K562 (cell line): ENCODE data around the gene TCF4. TPM values are rescaled to one million over a fixed set of nuclear protein-coding genes. Genes with fewer than 3 reads are reported as not detected.

Source experiments
- ATAC-seq: fragments of 200-7000 bp; cut with Tn5 transposase; 3 replicates; pipeline ENCODE4 v1.9.1; 2020; ENCODE audit warnings: moderate library complexity
- BruUV-seq: library from RNA; stranded (reverse); fragments of 400-500 nt; replicated peaks from 2 replicates; lab custom pipeline; 2021; lab: Mats Ljungman, UMichigan
- CTCF ChIA-PET: fragments of 300-600 bp; formaldehyde crosslinking; extraction: SDS; loops from one replicate; lab custom pipeline; 2021; ENCODE audit warnings: low intra/inter-chr PET ratio; lab: Yijun Ruan, JAX
- POLR2A ChIA-PET: fragments of 300-600, 350-650 bp; sonication (Branson Sonifier 250); formaldehyde crosslinking; extraction: SDS; loops from one replicate; lab custom pipeline; 2021; ENCODE audit warnings: antibody characterized with exemption, inconsistent platforms; lab: Yijun Ruan, JAX
- DNase-seq, 4 experiments: peaks; one replicate each; pipeline versions ENCODE4 v3.0.0 to v3.0.0-alpha.2; 2011 to 2018; ENCODE audit warnings: low spot score in 3 of 4, mixed read lengths in 3 of 4; ENCODE audit errors: extremely low read depth in 1 of 4
- FAIRE-seq: peaks from 2 replicates; lab custom pipeline; 2011; peaks lifted over from hg19 to GRCh38; lab: Jason Lieb, UNC
- H2AFZ ChIP-seq: 2 replicates; pipeline ENCODE4 v1.6.0; 2011; ENCODE audit warnings: low read depth, low read length, control low read depth, inconsistent platforms
- H3K27ac ChIP-seq: fragments of 200-600 bp; 3 replicates; pipeline ENCODE4 v1.8.0; 2011; ENCODE audit warnings: low read depth, mild to moderate bottlenecking, control low read depth, inconsistent platforms, low read length, moderate library complexity, mixed read lengths; ENCODE audit errors: extremely low read depth
- H3K27me3 ChIP-seq, 2 experiments: fragments of 300-600 bp in 1 of 2; 2 replicates in 1 of 2; 3 replicates in 1 of 2; pipeline versions ENCODE4 v1.6.0 to v1.8.0; 2011; ENCODE audit warnings: inconsistent platforms in 2 of 2, low read length in 2 of 2, mild to moderate bottlenecking in 1 of 2, mixed read lengths in 1 of 2, moderate library complexity in 1 of 2; ENCODE audit not compliant: control insufficient read depth in 2 of 2, insufficient read depth in 2 of 2
- H3K36me3 ChIP-seq: fragments of 300-600 bp; 3 replicates; pipeline ENCODE4 v1.8.0; 2011; ENCODE audit warnings: mild to moderate bottlenecking, low read length, inconsistent platforms; ENCODE audit not compliant: control insufficient read depth, insufficient read depth
- H3K4me1 ChIP-seq, 2 experiments: fragments of 200-600 bp in 1 of 2; replicated peaks in 1 of 2; 2 replicates in 1 of 2; 3 replicates in 1 of 2; pipeline versions ENCODE4 v1.5.1 to v1.8.0; 2011; ENCODE audit warnings: inconsistent platforms in 2 of 2, low read length in 2 of 2, mild to moderate bottlenecking in 1 of 2, mixed read lengths in 1 of 2, moderate library complexity in 1 of 2; ENCODE audit not compliant: control insufficient read depth in 2 of 2, insufficient read depth in 2 of 2
- H3K4me2 ChIP-seq: 2 replicates; pipeline ENCODE4 v1.6.1; 2011; ENCODE audit warnings: low read length, control low read depth, inconsistent platforms, mixed read lengths; ENCODE audit not compliant: insufficient read depth
- H3K4me3 ChIP-seq: fragments of 200-600 bp; sonication (generic), shearing (Covaris generic); 2 replicates; pipeline ENCODE4 v1.5.1; 2016; ENCODE audit warnings: control low read depth, inconsistent platforms
- H3K79me2 ChIP-seq: fragments of 200-600 bp; 3 replicates; pipeline ENCODE4 v1.8.0; 2011; ENCODE audit warnings: low read length, inconsistent platforms; ENCODE audit not compliant: control insufficient read depth, insufficient read depth
- H3K9ac ChIP-seq, 2 experiments: 2 replicates each; pipeline versions ENCODE4 v1.6.0 to v1.6.1; 2011; ENCODE audit warnings: low read depth in 2 of 2, low read length in 2 of 2, control low read depth in 1 of 2, inconsistent platforms in 1 of 2, mild to moderate bottlenecking in 1 of 2, mixed read lengths in 1 of 2; ENCODE audit not compliant: insufficient read depth in 1 of 2
- H3K9me1 ChIP-seq: one replicate; pipeline ENCODE4 v1.6.0; 2011; ENCODE audit warnings: inconsistent platforms, mild to moderate bottlenecking, low read length, moderate library complexity; ENCODE audit not compliant: control insufficient read depth, insufficient read depth
- H3K9me3 ChIP-seq: replicated peaks from 2 replicates; pipeline ENCODE4 v1.5.1; 2011; ENCODE audit warnings: low read depth, low read length, inconsistent platforms; ENCODE audit not compliant: control insufficient read depth, insufficient read depth
- H4K20me1 ChIP-seq: replicated peaks from 2 replicates; pipeline ENCODE4 v1.6.1; 2011; ENCODE audit warnings: low read length, inconsistent platforms, mixed read lengths; ENCODE audit not compliant: control insufficient read depth, insufficient read depth
- CHD2 ChIP-seq: IDR thresholded peaks from 2 replicates; pipeline ENCODE4 v1.6.1; 2011; ENCODE audit warnings: low read depth, low read length
- CREB5 ChIP-seq: fragments of 250-450 bp; sonication (Bioruptor Pico); IDR thresholded peaks from 2 replicates; pipeline ENCODE4 v1.5.0; 2020; ENCODE audit warnings: mild to moderate bottlenecking
- ESRRB ChIP-seq: fragments of 250-450 bp; sonication (Bioruptor Pico); IDR thresholded peaks from 2 replicates; pipeline ENCODE4 v1.5.0; 2020; ENCODE audit warnings: mild to moderate bottlenecking, moderate library complexity, borderline replicate concordance
- HDAC6 ChIP-seq: IDR thresholded peaks from 2 replicates; pipeline ENCODE4 v1.6.1; 2012; ENCODE audit warnings: low read depth, mild to moderate bottlenecking, control low read depth, inconsistent platforms, low read length, moderate library complexity
- HOXB6 ChIP-seq: fragments of 250-450 bp; sonication (Bioruptor Pico); IDR thresholded peaks from 2 replicates; pipeline ENCODE4 v1.5.1; 2022; ENCODE audit warnings: mild to moderate bottlenecking, borderline replicate concordance
- NFATC3 ChIP-seq: fragments of 450-650 bp; IDR thresholded peaks from 2 replicates; pipeline ENCODE4 v1.6.1; 2017; ENCODE audit warnings: mild to moderate bottlenecking
- RBM22 ChIP-seq: fragments of 200-400 bp; formaldehyde crosslinking; IDR thresholded peaks from 2 replicates; pipeline ENCODE4 v1.6.1; 2018; ENCODE audit warnings: low read length, low read depth; ENCODE audit not compliant: poor library complexity, severe bottlenecking
- SMARCC2 ChIP-seq: fragments of 450-650 bp; IDR thresholded peaks from 2 replicates; pipeline ENCODE4 v1.6.1; 2017; ENCODE audit warnings: antibody characterized with exemption, moderate library complexity, mild to moderate bottlenecking, low read depth
- TAF7 ChIP-seq: fragments of 450-650 bp; IDR thresholded peaks from 2 replicates; pipeline ENCODE4 v1.6.1; 2016; ENCODE audit warnings: missing genetic modification characterization, missing compliant biosample characterization
- TCF7 ChIP-seq: sonication (generic); IDR thresholded peaks from 2 replicates; pipeline ENCODE4 v1.6.1; 2016; ENCODE audit warnings: antibody characterized with exemption, borderline replicate concordance
- VEZF1 ChIP-seq: fragments of 200-800 bp; sonication (Bioruptor generic); IDR thresholded peaks from 2 replicates; pipeline ENCODE4 v1.6.1; 2017; ENCODE audit warnings: missing genetic modification characterization, missing compliant biosample characterization
- ZNF436 ChIP-seq: fragments of 250-450, 450-650 bp; sonication (Bioruptor Pico); formaldehyde crosslinking; IDR thresholded peaks from 2 replicates; pipeline ENCODE4 v1.7.0; 2020; ENCODE audit warnings: mild to moderate bottlenecking
- ZNF830 ChIP-seq: fragments of 250-450 bp; sonication (Bioruptor Pico); IDR thresholded peaks from 2 replicates; pipeline ENCODE4 v1.5.0; 2021; ENCODE audit warnings: mild to moderate bottlenecking
- WGBS: fragments of 100-300 bp; shearing (Covaris generic); methylation state at CpG from one replicate; pipeline ENCODE4 v1.1.6; 2016; ENCODE audit warnings: low coverage, mixed read lengths; ENCODE audit not compliant: insufficient coverage; ENCODE audit errors: missing lambda C conversion rate; 5-methylcytosine and 5-hydroxymethylcytosine counted together
- in situ Hi-C: fragments of 300-500 bp; cut with MboI; formaldehyde crosslinking; loops from 4 replicates; pipeline ENCODE4 v1.15.0; 2018; ENCODE audit warnings: inconsistent platforms, mixed read lengths
- intact Hi-C: fragments of 100-400 bp; cut with micrococcal nuclease; formaldehyde crosslinking; loops from 2 replicates; pipeline ENCODE4 v1.14.2; 2022
- polyA plus RNA-seq, 8 experiments: library from polyadenylated mRNA; depleted of rRNA in 4 of 8; stranded (reverse) in 5 of 8; unstranded in 3 of 8; fragments of >200 nt; fragmentation: Nextera tagmentation in 2 of 8; fragmentation: Illumina TruSeq in 1 of 8; extraction: Ambion mirVana in 2 of 8; extraction: Trizol in 1 of 8; gene quantifications; 2 replicates each; pipeline versions ENCODE4 v1.2.1 to v1.2.3, GENCODE V29; 2011 to 2014; ENCODE audit warnings: inconsistent platforms in 1 of 8, missing spikeins in 1 of 8
- total RNA-seq, 7 experiments: library from RNA; depleted of rRNA in 6 of 7; stranded (reverse); fragments of >200 nt in 6 of 7; fragmentation: Illumina TruSeq in 2 of 7; extraction: Trizol in 2 of 7; gene quantifications; 2 replicates each; pipeline versions ENCODE4 v1.2.1 to v1.2.3, GENCODE V29; 2011 to 2021; ENCODE audit warnings: low replicate concordance in 1 of 7

The TCF4 gene
- total and polyA plus RNA-seq, 9 of the 15 experiments (the other 6 are each of a cell fraction or from before 2014, with no cell fraction given): 4.8 to 24.7 (median 15.2) TPM

- no peaks in the 10 kb centered on the region for H3K9me3 ChIP-seq
- H3K4me1 ChIP-seq: peaks cover 0 to 9% of the 10 kb centered on the region in 2 experiments; a peak in 3 of 5 replicates
- DNase-seq: no peak
- ChIA-PET POLR2A (no interaction called here), CTCF (no interaction called here)
- no peak overlapping the region for H3K9ac ChIP-seq
- FAIRE-seq: no peak
- H3K27ac ChIP-seq: no peak overlapping the region
- H3K4me3 ChIP-seq: no peak overlapping the region
- no peaks in the 10 kb centered on the region for H3K9me1 ChIP-seq
- no peak overlapping the region for H2AFZ ChIP-seq
- H3K36me3 ChIP-seq: no peaks in the 10 kb centered on the region
- no peaks in the 10 kb centered on the region for H4K20me1 ChIP-seq
- TF ChIP-seq NFATC3: no peak
- no peak for TF ChIP-seq VEZF1 (CRISPR knock-in tag)
- TF ChIP-seq ZNF436 (CRISPR knock-in tag): no peak
- no peak for TF ChIP-seq RBM22
- no peak for TF ChIP-seq HDAC6
- no peak for TF ChIP-seq SMARCC2
- TF ChIP-seq CREB5 (CRISPR knock-in tag): no peak
- TF ChIP-seq ZNF830 (CRISPR knock-in tag): no peak
- TF ChIP-seq HOXB6 (CRISPR knock-in tag): no peak
- TF ChIP-seq CHD2: no peak
- no peak for TF ChIP-seq ESRRB (CRISPR knock-in tag)
- TF ChIP-seq TCF7: no peak
- no peak for TF ChIP-seq TAF7 (tag)
- TF ChIP-seq, all 486 proteins: peak for 0
- in situ Hi-C loops (no loop called here), intact Hi-C loops (no loop called here)
- Histone ChIP-seq H3K79me2 (peaks cover 8% of the 10 kb centered on the region), H3K4me2 (no peak overlapping the region), H3K27me3 (no peaks in the 10 kb centered on the region)
- WGBS: 38% methylated on average over 2 of the region's 2 CpGs
- no peak for ATAC-seq
- no TSS peak for BruUV-seq
Observed at GRCh38 chr18:55484773-55485172, 103.2 kb downstream of the TCF4 start.
